Activated T-cell treated with anti-CD3 and anti-CD28 coated beads, Interleukin-2, amount 50 U/mL, for 1 hour (primary cell): ENCODE measurements around the gene BMP4.
"Not testable (repeated sequence)": the region's sequence is repeated elsewhere in the genome, so short reads cannot be mapped to it uniquely, and the experiment has no call there.

Experiments
- DNase-seq: peaks from one replicate; pipeline ENCODE4 v3.0.0-alpha.2; 2020

Gene BMP4

GRCh38 chr14:53956427-53957201 lies at the start of gene BMP4:
Gene BMP4 (minus strand): TSS chr14:53956825. CDS start chr14:53952222, 4,603 bp downstream.
- no peak for DNase-seq

- DNase-seq = no peak
Measured at GRCh38 chr14:54003064-54003463, 46.4 kb upstream of the BMP4 start.

GRCh38 chr14:54002653-54003052 lies 46.0 kb upstream of the BMP4 start:
- no peak for DNase-seq

GRCh38 chr14:54001189-54001878 lies 44.7 kb upstream of the BMP4 start:
- no peak for DNase-seq

- DNase-seq = no peak
Measured at GRCh38 chr14:54000341-54000811, 43.8 kb upstream of the BMP4 start.

GRCh38 chr14:53999061-53999488 lies 42.5 kb upstream of the BMP4 start:
- no peak for DNase-seq

- DNase-seq = no peak
Measured at GRCh38 chr14:53996041-53996440, 39.4 kb upstream of the BMP4 start.

- no peak for DNase-seq
Measured at GRCh38 chr14:53993920-53994607, 37.4 kb upstream of the BMP4 start.

- no peak for DNase-seq
Measured at GRCh38 chr14:53990978-53991377, 34.4 kb upstream of the BMP4 start.

- DNase-seq = not testable (repeated sequence)
Measured at GRCh38 chr14:53986718-53987117, 30.1 kb upstream of the BMP4 start.

GRCh38 chr14:53984958-53985357 lies 28.3 kb upstream of the BMP4 start:
- DNase-seq = not testable (repeated sequence)

- DNase-seq = no peak
Measured at GRCh38 chr14:53983112-53983511, 26.5 kb upstream of the BMP4 start.

- DNase-seq = no peak
Measured at GRCh38 chr14:53982546-53982945, 25.9 kb upstream of the BMP4 start.

- no peak for DNase-seq
Measured at GRCh38 chr14:53979747-53980642, 23.4 kb upstream of the BMP4 start.

GRCh38 chr14:53979113-53979681 lies 22.6 kb upstream of the BMP4 start:
- no peak for DNase-seq

GRCh38 chr14:53978194-53978593 lies 21.6 kb upstream of the BMP4 start:
- DNase-seq = no peak

GRCh38 chr14:53975444-53975843 lies 18.8 kb upstream of the BMP4 start:
- no peak for DNase-seq

- no peak for DNase-seq
Measured at GRCh38 chr14:53971521-53971920, 14.9 kb upstream of the BMP4 start.

- no peak for DNase-seq
Measured at GRCh38 chr14:53969326-53969725, 12.7 kb upstream of the BMP4 start.

GRCh38 chr14:53968726-53969125 lies 12.1 kb upstream of the BMP4 start:
- DNase-seq = no peak

- DNase-seq = no peak
Measured at GRCh38 chr14:53967606-53968005, 11.0 kb upstream of the BMP4 start.

GRCh38 chr14:53964249-53964648 lies 7.6 kb upstream of the BMP4 start:
- DNase-seq = no peak
